GM18507 (cell line): ENCODE results near the gene RASSF4.

Experiments
- DNase-seq: peaks from one replicate; pipeline ENCODE4 v3.0.0; 2011; ENCODE audit warnings: low read depth; ENCODE audit not compliant: insufficient read length; ENCODE audit errors: extremely low spot score
- FAIRE-seq: peaks from 2 replicates; lab custom pipeline; 2011; peaks lifted over from hg19 to GRCh38; lab: Jason Lieb, UNC

RASSF4 gene, protein sequence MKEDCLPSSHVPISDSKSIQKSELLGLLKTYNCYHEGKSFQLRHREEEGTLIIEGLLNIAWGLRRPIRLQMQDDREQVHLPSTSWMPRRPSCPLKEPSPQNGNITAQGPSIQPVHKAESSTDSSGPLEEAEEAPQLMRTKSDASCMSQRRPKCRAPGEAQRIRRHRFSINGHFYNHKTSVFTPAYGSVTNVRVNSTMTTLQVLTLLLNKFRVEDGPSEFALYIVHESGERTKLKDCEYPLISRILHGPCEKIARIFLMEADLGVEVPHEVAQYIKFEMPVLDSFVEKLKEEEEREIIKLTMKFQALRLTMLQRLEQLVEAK

DNA sequence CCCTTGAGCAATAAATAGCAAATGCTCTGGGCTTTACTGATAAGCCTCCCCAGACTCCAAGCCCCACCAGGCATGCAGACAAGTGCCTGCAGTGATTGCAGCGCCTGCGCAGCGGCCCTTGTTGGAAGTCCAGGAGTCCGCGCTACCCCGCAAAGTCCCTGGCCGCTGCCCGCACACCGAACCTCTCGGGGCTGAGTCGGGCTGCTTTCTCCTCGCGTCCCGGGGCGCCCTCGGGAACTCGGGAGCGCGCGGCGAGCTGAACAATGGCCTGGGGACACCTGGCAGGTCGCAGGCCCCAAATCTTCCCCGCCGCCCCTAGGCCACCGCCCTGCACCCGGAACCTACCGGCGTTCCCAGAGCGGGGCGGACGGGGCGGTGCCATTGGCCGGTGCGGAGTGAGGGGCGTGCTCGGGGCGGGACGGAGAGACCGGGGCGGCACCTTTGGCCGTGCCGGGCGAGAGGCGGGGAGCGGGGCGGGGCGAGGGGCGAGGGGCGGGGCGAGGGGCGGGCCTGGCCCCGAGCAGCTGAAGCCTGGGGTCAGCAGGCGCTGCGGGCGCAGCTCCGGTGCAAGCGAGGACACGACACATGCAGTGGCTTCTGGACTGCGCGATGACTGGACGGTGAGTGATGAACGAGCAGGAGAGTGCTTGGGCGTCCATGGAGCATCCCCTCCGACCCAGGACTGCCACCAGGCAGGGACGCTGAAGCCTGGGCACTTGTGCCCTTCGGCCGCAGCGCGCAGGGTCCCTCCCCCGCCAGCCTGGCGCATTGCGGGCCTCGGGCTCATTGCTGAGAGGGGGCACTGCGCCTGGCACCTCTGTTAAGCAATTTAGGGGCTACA lies at the start of gene RASSF4:
Gene RASSF4 (plus strand): TSS at position 556 of the 841 bp plus-strand sequence. CDS start 10,401 bp downstream, outside the sequence.
- DNase-seq = peak; percentile 95
- peak; percentile 73 for FAIRE-seq

DNA sequence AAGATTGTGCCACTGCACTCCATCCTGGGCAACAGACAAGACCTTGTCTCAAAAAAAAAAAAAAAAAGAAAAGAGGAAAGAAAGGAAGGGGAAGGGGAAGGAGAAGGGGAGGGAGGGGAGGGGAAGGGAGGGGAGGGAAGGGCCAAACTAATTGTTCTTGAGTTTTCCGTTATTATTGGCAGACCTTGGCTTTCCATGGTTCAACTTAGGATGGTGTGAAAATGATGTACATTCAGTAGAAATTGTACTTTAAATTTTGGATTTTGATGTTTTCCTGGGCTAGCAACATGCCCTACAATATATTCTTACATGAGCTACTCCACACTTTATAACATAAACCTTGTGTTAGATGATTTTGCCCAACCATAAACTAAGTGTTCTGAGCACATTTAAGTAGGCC lies 49.7 kb upstream of the RASSF4 start:
- DNase-seq = no peak
- FAIRE-seq = no peak

DNA sequence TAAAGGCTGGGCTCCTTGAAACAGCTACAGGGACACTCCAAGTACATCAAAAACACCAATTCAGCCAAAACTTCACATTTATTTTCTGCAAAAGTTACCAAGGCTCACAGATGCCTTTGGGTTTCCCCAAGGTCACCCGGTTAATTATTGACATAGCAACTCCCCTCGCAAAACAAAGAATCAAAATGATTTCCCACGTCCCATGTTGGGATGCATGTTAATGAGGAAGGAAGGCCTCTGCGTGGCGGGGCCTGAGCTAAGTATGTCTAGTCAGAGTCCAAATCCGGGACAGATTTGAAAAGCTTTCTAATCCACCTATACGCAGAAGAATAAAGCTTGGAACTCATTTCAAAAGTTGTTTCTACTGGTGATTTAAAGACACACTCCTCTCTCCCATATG lies 49.0 kb upstream of the RASSF4 start:
- DNase-seq = no peak
- FAIRE-seq = no peak

DNA sequence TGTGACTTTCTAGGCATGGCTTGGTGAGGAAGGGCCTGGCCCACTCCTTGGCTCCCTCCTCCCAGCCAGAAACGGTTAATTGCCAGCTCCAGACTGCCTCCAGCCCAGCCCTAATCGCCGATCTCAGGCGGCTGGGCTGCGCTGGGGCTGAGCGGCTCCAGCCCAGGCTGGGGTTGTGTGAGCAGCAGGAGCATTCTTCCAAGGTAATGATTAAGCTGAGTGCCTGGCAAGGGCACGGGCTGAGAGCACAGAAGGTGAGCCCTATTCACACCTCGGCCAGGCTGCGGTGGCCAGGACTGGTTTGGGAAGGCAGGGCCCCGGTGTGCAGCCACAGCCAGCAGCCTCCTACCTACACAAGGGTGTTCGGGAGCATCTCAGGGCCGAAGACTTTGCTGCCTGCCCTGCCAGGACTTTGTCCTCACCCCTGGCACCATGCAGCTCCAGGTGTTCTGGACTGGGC lies 48.5 kb upstream of the RASSF4 start, which contains the start of gene TMEM72:
Gene TMEM72 (plus strand): TSS at position 257 of the 460 bp plus-strand sequence. CDS start 176 bp downstream, at position 433.
- FAIRE-seq (no peak), DNase-seq (no peak)

DNA sequence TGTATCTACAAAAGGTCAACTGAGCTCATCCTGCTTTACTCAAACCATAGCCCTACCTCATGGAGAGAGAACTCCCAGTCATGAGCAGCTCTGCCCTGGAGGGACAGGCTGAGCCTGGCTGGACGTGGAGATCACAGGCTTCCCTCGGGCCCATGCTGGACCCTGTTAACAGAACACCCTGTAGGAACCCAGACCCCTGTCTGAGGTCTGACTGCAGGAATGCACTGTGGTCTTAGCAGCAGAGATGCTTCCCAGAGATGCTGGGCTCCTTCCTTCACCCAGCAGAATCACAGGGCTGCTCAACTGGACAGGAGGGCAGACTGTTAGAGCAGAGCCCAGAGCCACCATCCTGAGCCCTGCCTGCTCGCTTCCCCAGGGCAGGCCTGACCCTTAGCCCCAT lies 47.7 kb upstream of the RASSF4 start:
- DNase-seq (no peak), FAIRE-seq (no peak)

DNA sequence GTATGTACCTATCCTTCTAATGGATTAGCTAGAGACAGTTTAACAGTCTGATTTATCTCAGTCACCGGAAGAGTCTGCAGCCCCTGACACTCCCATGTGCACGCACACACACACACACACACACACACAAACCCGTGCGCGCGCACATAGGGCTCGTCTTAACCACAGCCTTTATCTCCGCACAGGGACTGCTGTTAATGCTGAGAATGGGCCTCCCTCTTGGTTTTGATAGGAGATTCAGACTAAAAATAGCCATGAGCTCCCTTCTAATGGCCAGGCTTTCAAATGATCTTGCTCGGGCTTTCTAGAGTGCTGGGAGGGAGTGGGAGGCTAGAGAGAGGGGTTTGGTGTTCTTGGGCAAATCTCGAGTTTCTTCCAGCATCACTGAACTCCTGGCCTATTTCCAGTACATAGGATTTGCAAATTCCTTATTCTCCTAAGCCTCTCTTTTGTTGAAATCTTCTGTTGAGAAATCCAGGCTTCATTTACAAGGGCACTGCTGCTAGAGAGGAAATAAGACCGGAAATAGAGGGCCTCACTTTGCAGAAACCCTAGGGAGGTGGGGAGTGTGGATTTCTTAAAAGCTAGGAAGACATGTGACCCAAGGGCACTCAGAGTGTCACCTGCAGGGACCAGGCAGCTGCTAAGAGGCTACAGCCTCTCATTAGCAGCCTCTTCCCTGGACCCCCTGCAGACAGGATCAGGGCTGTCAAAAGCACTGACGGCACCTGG lies 46.1 kb upstream of the RASSF4 start:
- no peak for DNase-seq
- FAIRE-seq = no peak

DNA sequence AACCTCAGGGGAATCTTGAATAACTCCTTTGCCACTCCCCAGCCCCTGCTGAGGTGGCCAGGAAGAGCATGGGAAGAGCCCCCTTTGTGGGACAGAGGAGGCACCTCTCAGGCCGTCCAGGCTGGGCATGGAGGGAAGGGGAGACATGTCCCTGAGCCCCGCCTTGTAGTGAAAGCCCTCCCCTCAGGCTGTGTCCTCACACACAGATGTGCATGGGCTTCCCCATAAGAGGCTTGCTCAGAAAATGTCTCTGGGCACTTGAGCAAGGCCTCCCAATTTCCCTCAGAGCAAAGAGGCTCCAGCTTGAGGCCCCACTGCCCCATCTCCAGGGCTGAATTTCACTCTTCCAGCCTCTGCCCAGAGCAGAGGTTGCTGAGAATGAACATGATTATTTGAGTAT lies 44.7 kb upstream of the RASSF4 start:
- FAIRE-seq (no peak), DNase-seq (no peak)

DNA sequence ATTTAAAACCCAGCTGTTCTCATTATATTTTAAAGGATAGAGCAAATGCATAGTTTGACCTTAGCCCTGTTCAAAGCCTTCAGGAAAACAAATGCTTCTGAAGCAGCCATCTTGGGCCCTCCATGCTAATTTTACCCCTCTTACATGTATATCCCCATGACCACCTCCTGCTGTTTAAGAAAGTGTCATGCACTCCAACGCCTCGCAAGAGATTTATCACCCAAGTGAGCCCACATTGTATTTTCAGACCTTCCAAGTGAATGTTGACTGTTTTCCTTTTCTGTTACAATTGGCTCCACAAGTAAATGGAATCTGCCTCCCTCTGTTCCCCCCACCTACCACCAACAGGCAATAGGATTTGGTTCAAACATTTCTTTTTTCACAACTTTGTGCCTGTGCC lies 43.2 kb upstream of the RASSF4 start:
- FAIRE-seq = no peak
- no peak for DNase-seq

DNA sequence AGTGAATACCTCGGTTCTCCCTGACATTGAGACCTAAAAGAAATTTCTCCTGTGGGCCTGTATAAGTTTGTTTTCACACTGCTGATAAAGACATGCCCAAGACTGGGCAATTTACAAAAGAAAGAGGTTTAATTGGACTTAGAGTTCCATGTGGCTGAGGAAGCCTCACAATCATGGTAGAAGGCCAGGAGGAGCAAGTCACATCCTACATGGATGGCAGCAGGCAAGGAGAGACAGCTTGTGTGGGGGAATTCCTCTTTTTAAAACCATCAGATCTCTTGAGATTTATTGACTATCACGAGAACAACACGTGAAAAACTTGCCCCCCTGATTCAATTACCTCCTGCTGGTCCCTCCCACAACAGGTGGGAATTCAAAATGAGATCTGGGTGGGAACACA lies 41.8 kb upstream of the RASSF4 start:
- DNase-seq (no peak), FAIRE-seq (no peak)

DNA sequence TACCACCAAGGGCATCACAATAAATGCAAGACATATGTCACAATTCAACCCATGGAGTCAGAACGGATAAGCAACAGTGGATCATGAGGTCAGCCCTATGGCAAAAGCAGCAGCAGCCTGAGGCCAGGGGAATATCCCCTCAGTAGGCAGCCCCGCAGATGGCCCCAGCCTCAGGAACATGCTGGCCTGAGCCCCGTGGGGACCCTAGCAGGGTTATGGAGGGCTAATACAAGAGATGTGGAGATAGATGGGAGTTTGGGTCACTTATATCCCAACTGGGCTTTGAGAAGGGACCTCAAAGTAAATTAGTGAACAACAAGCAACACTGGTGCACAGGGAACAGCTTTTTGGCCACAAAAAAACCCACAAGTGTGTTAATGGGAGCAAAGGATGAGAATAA lies 39.4 kb upstream of the RASSF4 start:
- DNase-seq = no peak
- FAIRE-seq = no peak

DNA sequence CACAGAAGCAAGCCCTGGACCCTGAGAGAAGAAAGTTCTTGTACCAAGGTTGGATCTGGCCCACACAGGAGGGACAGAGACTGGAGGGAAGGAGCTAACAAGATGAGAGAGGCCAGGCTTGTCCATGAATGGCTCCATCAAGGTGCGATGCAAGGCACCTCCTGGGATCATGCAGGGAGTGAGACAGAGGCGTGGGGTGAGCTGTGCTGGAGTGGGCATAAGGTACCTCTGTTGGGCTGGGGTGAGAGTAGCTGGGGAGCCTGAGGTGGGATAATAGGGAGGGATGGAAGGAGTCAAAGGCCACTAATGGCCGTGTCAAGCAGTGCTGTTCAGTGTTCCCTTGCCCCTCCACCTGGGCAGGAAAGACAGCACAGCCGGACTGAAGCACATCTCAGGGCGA lies 38.5 kb upstream of the RASSF4 start:
- no peak for DNase-seq
- no peak for FAIRE-seq

DNA sequence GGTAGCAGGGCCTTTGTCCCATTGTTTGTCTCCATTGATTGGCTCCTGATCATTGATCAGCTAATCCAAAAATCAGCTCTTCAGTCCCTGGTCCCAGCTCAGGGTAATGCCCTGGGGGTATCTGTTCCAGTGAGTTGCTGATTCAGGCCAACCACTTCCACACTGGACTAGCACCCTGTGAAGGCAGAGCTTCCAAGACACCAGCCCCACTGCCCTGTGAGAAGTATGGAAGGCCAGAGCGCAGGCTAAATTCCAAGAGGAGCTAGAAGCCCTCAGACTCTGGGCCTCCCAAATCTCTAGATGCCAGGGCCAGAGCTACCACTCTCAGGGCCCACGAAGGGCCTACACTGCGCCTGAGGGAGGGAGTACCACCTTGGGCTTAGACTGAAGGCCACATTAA lies 38.1 kb upstream of the RASSF4 start:
- DNase-seq = no peak
- FAIRE-seq = no peak

DNA sequence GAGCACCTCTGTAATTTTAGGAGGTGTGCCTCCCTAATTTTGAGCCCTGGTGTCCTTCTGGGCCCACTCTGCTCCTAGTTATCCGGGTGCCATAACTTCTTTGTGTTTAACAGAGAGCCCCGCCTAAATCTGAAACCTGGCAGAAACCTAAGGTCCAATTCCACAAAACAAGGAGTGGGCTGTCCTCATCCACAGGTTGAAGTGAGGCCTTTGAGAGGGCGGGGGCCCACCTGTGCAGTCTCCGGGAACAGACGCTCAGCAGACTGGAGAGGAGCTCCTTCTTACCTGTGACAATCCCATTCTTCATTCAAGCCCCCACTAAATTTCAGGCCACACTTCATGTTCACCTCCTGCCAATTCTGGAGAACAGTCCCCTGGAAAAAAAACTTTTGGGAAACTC lies 37.6 kb upstream of the RASSF4 start:
- FAIRE-seq = no peak
- no peak for DNase-seq

DNA sequence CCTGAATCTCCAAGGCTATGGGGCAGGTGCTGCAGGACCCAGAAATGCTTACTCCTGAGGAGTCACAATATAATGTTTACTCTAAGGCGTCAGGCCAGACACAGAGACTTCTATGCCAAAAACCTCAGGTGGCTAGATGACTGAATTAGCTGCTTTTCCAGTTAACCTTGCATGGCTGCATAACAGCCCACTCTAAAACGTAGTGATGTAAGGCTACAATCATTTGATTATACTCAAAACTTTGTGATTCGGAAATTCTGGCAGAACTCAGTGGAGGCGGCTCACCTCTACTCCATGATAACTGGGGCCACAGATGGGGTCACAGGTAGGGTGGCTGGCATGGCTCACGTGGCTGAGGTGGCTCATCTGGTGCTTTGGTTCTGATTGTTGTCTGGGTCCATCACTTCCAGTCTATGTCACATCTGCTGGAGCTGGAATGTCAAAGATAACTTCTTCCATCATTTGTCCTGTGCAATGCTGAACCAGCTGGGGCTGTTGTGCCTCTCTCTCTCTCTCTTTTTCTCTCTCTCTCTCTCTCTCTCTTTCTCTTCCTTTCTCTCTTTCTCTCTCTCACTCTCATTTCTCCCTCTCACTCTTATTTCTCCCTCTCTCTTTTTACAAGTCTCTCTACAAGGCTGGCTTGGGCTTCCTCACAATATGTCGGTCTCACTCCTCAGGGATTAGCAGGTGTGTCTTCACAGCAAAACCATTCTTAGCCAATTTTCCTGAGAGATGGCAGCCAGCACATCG lies 36.6 kb upstream of the RASSF4 start:
- DNase-seq = no peak
- no peak for FAIRE-seq

DNA sequence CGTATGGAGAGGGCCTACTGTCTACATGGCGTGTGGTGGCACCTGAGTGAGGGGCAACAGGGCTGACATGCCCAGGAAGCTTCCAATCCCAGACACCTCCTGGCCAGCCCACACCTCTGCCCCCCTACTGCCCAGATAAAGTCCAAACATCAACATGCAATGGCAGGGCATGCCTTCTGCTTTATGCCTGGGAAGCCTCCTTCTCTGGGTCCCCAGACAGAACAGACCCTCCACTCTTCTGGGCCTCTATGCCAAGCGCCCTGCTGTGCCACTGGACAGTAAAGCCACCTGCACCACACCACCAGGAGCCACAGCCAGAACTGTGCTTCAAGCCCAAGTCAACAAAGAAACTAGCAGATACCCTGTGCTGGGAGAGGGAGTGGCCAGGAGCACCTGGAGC lies 36.0 kb upstream of the RASSF4 start:
- FAIRE-seq (no peak), DNase-seq (no peak)

DNA sequence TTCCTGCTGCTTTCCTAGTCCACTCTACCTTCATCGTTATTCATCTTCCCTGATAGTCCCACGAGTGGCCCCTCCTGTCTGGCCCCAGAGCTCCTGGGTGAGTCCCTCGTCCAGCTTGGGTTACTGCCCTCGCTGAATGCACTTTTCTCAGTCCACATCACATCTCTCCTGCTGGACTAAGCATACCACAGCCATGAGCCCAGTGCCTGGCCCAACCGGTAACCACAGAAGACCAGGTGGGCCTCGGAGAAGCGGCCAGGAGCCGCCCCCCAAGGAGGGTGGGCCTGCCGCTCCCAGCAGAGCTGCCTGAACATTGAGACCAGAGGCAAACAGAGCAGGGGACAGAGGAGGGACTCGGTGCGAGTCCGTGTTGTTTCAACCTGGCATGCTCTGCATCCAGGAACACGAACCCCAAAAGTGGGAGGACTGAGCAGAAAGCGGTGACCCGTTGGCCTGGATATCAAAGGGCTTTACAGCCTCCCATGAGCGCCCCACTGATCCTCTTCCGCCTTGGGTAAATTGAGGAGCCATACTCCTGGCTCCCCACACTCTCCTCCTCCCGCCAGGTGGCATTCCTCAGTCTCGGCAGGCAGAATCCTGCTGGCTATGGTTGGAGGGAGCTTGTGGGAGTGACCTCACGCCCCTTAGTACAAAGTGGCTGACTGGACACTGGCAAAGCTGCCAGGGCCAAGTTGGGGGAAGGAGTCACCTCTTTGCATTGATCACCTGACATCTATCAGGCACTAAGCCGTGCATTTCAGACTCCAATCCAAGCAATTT lies 35.2 kb upstream of the RASSF4 start:
- FAIRE-seq = no peak
- DNase-seq = no peak

DNA sequence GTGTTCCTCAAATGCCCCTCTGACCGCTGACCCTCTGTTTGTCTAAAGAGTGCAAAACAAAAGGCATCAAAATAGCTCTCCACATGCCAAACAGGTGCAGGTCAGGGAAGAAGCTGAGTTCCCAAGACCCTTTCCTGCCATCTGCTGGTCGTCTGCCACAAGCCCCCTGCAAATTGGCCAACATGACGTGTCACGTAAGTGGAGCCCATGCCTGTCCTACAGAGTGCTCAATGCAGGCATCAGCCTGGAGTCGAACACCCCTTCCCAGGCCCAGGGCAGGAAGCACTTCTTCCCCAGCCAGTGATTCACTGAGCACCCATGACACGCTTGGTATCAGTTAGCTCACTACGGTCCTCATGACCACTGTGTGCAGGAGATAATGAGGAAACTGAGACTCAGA lies 34.4 kb upstream of the RASSF4 start:
- DNase-seq = no peak

DNA sequence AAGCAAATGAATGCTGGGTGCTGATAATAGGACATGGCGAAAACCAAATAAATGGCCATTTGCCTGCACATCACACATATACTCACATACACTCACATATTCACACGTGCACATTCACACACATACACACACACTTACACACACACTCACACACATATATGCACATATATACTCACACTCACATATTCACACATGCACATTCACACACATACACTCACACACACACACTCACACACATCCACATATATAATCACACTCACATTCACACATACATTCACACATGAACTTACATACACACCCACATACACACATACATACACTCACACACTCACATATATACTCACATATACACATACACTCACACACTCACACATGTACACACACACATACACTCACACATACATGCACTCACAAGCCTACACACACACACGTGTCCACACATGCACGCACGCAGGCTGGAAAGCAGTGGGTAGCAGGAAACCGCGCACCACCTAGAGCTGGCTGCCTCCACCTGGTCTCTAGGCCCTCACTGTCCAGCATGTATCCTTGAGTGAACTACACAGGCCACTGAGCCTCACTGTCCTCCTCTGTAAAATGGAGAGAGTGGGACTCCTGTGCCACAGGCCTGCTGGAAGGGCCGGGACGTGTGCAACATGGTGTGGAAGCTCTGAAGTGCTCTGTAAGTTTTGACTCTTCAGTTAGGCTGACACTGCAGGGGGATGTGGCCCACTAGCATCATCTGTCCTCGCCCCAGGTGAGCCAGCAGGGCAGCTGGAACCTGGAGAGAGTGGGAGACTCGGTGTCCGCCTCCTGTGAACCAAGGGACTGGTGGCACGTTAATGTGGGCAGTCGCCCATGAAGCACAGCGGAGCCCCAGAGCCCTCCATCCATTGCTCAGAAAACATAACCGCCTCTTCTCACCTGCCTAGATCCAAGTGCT lies 33.5 kb upstream of the RASSF4 start:
- DNase-seq = no peak
- no peak for FAIRE-seq

More for the DNA sequence above, 34.4 kb upstream of the RASSF4 start:
- no peak for FAIRE-seq
